ENCODE data around the gene LRRC58.

LRRC58 gene

DNA sequence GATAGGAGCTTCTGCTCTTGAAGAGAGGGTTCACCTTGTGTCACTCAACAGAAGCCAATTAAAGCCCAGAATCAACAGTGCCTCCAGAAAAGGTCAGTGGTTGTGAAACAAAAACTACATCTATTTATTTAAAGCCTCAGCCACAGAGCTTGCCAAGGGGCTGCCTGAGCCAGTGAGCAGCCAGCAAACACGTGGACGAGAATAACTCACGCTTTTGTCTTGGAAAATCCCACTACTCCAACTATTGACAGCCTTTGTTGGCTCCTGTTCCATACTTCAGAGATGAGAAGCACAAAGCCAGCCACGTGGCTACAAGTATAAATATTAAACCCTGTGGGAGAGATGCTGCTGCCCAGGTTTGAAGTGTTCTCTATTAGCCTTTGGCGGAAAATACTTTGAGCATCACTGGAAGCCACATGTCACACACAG, 74.4 kb downstream of the LRRC58 start:
- DNase-seq = no peak

All from activated CD4-positive, alpha-beta T cell treated with anti-CD3 and anti-CD28 coated beads, Interleukin-2, Interleukin-6, amounts not matched to agents 100 ng/mL and 50 ng/mL, durations not matched to agents 16 hours and 8 hours (primary cell).